Glomerular visceral epithelial cell (primary cell): ENCODE results near the gene NLK.
A peak's percentile ranks its signal among the peaks of the same experiment; 100 is the strongest.
"Not testable (repeated sequence)": the region's sequence is repeated elsewhere in the genome, so short reads cannot be mapped to it uniquely, and the experiment has no call there.

Source experiments
- DNase-seq: peaks from one replicate; pipeline ENCODE4 v3.0.0-alpha.2; 2016; ENCODE audit errors: extremely low spot score

NLK gene

DNA sequence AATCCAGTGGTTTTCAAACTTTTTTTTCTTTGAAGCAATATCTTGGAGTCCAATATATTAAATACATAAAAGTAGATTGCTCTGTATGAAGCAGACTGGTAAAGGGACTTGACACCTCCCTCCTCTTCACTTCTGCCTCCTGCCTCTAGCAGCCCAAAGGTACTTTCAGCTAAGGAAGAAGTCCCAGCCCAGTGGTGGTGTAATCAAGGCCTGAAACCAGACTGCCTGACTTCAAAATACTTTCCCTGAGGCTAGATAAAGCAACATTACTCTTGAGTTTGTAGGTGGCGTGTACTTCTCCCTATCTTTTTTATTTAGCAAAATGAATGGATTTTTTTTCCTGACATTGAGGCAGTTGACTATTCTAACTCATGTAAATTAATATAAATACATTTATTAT is 154.2 kb downstream of the NLK start:
- no peak for DNase-seq

- DNase-seq: no peak
Observed at GRCh38 chr17:28199115-28199514, 156.6 kb downstream of the NLK start.

GRCh38 chr17:28199728-28200127 is 157.3 kb downstream of the NLK start:
- no peak for DNase-seq

DNA sequence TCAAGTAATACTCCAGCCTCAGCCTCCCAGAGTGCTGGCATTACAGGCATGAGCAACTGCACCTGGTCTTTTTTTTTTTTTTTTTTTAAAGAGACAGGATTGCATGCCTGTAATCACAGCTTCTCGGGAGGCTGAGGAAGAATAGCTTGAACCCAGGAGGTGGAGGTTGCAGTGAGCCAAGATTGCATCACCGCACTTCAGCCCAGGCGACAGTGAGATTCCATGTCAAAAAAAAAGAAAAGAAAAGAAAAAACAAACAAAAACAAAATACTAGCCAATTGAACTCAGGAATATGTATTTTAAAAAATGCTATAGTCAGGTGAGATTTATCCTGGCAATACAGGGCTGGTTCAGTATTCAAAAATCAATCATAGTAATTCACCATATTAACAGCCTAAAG is 158.8 kb downstream of the NLK start:
- DNase-seq: no peak

DNA sequence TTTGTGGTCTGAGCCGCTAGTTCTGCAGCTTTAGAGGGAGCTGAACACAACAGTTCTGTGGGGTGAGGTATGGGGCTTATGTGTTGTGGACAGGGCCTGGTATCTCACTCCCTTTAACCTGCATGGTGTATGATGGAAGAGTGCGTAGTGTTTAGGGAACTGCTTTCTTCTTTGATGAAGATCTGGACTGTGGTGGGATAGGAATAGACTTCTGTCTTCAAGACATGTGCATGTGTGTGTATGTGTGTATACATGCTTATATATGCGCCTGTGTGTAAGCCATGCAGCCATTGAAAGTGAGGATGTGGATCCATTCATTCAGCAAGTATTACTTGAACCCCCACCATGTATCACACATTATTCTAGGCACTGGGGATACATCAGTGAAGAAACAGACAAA is 161.8 kb downstream of the NLK start:
- DNase-seq: no peak

GRCh38 chr17:28204751-28205150 is 162.3 kb downstream of the NLK start:
- DNase-seq: peak; percentile 86

DNA sequence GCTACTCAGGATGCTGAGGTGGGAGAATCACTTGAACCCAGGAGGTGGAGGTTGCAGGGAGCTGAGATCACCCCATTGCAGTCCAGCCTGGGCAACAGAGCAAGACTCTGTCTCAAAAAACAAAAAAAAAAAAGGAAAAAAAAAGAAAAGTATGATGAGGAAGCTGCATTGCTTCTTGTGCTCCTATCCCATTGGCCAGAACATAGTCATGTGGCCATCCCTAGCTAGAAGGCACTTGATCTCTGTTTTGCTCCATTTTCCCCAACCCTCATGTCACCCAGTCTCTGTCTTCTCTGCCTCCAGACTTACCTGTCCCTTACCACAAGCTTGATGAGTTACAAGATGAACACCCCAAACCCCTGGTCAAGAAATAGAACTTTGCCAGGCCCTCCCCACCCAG is 163.8 kb downstream of the NLK start:
- no peak for DNase-seq

DNA sequence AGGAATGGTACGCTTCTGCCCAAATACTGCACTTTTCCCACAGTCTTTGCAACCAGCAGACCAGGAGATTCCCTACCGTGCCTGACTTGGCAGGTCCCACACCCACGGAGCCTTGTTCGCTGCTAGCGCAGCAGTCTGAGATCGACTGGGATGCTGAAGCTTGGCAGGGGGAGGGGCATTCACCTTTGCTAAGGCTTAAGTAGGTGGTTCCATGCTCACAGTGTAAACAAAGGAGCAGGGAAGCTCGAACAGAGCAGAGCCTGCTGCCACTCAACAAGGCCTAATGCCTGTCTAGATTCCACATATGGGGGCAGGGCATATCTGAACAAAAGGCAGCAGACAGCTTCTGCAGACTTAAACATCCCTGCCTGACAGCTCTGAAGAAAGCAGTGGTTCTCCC is 169.3 kb downstream of the NLK start:
- DNase-seq: no peak

DNA sequence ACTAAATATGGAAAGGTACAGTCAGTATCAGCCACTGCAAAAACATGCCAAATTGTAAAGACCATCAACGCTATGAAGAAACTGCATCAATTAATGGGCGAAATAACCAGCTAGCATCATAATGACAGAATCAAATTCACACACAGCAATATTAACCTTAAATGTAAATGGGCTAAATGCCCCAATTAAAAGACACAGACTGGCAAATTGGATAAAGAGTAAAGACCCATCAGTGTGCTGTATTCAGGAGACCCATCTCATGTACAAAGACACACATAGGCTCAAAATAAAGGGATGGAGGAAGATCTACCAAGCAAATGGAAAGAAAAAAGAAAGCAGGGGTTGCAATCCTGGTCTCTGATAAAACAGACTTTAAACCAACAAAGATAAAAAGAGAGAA is 171.1 kb downstream of the NLK start:
- not testable (repeated sequence) for DNase-seq

DNA sequence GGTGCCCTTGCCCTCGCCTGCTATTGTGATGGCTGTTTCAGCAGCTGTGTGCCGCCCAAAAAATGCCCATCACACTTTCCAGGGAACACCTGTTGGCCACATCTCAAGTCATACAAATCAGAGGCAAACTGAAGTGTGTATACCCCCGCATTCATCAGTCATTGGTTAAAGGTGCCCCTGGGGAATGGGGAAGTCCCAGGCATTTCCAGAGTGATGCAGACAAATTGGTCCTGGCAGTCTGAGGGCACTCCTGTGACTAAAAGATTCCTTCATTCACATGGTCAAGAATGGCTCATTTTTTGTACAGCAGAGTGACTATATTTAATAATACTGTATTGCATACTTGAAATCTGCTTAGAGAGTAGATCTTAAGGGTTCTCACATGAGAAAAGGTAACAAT is 173.6 kb downstream of the NLK start:
- no peak for DNase-seq

DNA sequence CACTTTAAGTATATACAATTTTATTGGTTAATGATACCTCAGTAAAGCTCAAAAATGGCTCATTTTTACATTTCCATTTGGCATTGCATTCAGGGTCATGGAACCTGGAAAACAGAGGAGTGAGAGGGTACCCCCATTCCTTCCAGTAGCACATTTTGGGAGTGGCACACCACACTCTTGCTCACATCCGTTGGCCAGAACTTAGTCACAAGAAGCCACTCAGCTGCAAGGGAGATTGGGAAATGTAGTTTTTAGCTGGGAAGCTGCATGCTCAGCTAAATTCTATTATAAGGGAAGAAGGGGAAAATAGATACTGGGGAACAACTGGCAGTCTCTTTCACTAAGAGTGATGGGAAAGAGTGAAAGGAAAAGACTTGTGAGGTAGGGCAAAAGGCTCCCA is 174.1 kb downstream of the NLK start:
- DNase-seq: no peak

GRCh38 chr17:28219771-28220170 is 177.3 kb downstream of the NLK start:
- no peak for DNase-seq

DNA sequence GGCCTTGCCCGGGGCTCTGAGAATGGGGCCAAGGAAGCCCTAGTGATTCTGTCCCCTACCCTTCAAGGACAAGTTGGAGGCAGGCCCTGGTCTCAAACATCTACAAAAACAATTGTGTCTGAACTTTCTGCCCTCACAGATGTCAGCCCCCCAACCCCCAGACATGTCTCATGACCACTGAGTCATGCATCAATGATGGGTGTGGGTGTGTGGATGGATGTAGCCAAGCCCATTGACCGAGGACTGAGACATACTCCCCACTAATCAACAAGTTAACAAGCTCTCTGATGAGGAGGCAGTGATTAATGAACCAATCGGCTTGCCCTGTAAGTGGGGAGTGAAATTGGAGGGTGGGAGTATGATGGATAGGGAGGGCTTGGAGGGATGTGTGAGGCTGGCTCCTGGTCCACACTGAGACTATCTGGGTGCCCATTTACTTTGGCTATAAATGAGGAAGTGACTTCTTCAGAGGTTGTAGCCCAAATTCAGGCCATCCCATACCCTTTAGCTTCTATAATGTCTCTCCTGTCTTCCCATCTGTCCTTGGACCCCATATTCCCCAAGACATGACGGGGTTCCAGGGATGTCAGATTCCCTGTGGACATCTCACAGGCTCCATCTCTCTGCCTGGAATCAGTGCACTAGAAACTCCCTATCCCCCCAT is 179.4 kb downstream of the NLK start:
- DNase-seq: no peak

GRCh38 chr17:28225271-28225670 is 182.8 kb downstream of the NLK start:
- DNase-seq: no peak

- DNase-seq: no peak
Observed at GRCh38 chr17:28225867-28226266, 183.4 kb downstream of the NLK start.

- no peak for DNase-seq
Observed at GRCh38 chr17:28226563-28227315, 184.3 kb downstream of the NLK start.

GRCh38 chr17:28227316-28228108 is 185.0 kb downstream of the NLK start:
- peak; percentile 82 for DNase-seq

GRCh38 chr17:28228109-28228840 is 185.8 kb downstream of the NLK start:
- DNase-seq: no peak

GRCh38 chr17:28228986-28229729 is 186.7 kb downstream of the NLK start:
- no peak for DNase-seq

GRCh38 chr17:28230011-28230410 is 187.5 kb downstream of the NLK start:
- DNase-seq: no peak

- not testable (repeated sequence) for DNase-seq
Observed at GRCh38 chr17:28230607-28231006, 188.1 kb downstream of the NLK start.
